Adrenal gland (tissue), 12 donors: ENCODE data around the gene COQ7. TPM values are rescaled to one million over a fixed set of nuclear protein-coding genes. Genes with fewer than 3 reads are reported as not detected.

Experiments used
- DNase-seq, 7 donors: peaks; one replicate each; pipeline ENCODE4 v3.0.0-alpha.2; 2019 to 2020
- H3K27ac ChIP-seq, 5 donors: fragments of 200-600 bp; sonication (generic) in 4 of 5; 1 replicate in 3 of 5; 2 replicates in 2 of 5; pipeline versions ENCODE4 v1.5.1 to v1.8.0; 2016 to 2020; ENCODE audit warnings: mild to moderate bottlenecking in 1 of 5
- H3K27me3 ChIP-seq: fragments of 200-600 bp; 2 replicates; pipeline ENCODE4 v1.8.0; 2021
- H3K36me3 ChIP-seq, 2 donors: fragments of 200-600 bp; replicated peaks in 1 of 2; 1 replicate in 1 of 2; 2 replicates in 1 of 2; pipeline versions ENCODE4 v1.5.1 to v1.8.0; 2018 to 2022
- H3K4me1 ChIP-seq, 2 donors: fragments of 200-600 bp; replicated peaks in 1 of 2; 1 replicate in 1 of 2; 2 replicates in 1 of 2; pipeline versions ENCODE4 v1.5.1 to v1.8.0; 2018 to 2021
- H3K4me3 ChIP-seq, 4 donors: fragments of 200-600 bp; sonication (generic) in 3 of 4; one replicate each; pipeline ENCODE4 v1.5.1; 2016 to 2018
- H3K9me3 ChIP-seq, 3 donors: fragments of 200-600 bp; sonication (generic) in 1 of 3; replicated peaks in 1 of 3; 1 replicate in 2 of 3; 2 replicates in 1 of 3; pipeline versions ENCODE4 v1.5.1 to v1.8.0; 2016 to 2021
- POLR2A ChIP-seq, 2 donors: fragments of 450-650 bp; IDR thresholded peaks; one replicate each; pipeline ENCODE4 v1.6.1; 2017; ENCODE audit warnings: antibody characterized with exemption in 2 of 2, mild to moderate bottlenecking in 2 of 2, moderate library complexity in 1 of 2
- WGBS, 4 donors: extraction: QIAGEN DNeasy Blood & Tissue Kit in 2 of 4; methylation state at CpG; one replicate each; pipeline versions ENCODE4 v1.1.5 to v1.1.7; 2013 to 2017; 5-methylcytosine and 5-hydroxymethylcytosine counted together
- intact Hi-C, 2 donors: fragments of 100-400 bp; cut with DNase I; formaldehyde crosslinking; loops; one replicate each; pipeline versions ENCODE4 v1.14.1 to v1.15.0; 2022 to 2023
- polyA plus RNA-seq, 3 donors: library from polyadenylated mRNA; stranded (reverse); fragments of 200-250 nt in 2 of 3; fragments of 350-450 nt in 1 of 3; fragmentation: Illumina TruSeq in 1 of 3; extraction: RNeasy Lipid Tissue Mini Kit (QIAGEN cat#74804) in 1 of 3; gene quantifications; one replicate each; pipeline ENCODE4 v1.2.3, GENCODE V29; 2013 to 2014
- total RNA-seq, 9 donors: library from RNA; depleted of rRNA in 4 of 9; stranded (reverse); fragments of >200 nt in 4 of 9; fragments of 120-200 nt in 1 of 9; fragmentation: NEBNext Ultra II Directional in 1 of 9; extraction: Animal tissue kit (Norgen Biotek cat#: 25700) in 1 of 9; gene quantifications; one replicate each; pipeline versions ENCODE4 v1.1.0 to v1.2.4, GENCODE V29; 2013 to 2023
- TF ChIP-seq, protein P1 (sequence below), 6 experiments: fragments of 450-650 bp in 4 of 6; fragments of 200-600 bp in 2 of 6; sonication (generic) in 1 of 6; IDR thresholded peaks; 1 replicate in 5 of 6; 2 replicates in 1 of 6; pipeline versions ENCODE4 v1.5.1 to v1.8.0; 2016 to 2021; ENCODE audit warnings: antibody characterized with exemption in 6 of 6, mild to moderate bottlenecking in 2 of 6, moderate library complexity in 1 of 6
- donor health status: healthy with polysubstance abuse.
- donor health status: Bipolar disorder and iron deficiency.
- donor health status: DM: yes; HTN: yes; CAD: no.
- donor health status: DM: no; HTN: no; CAD: no.
- donor health status: DM: no; HTN: no; CAD: no.
- donor health status: DM: yes; HTN: yes; CAD: no.

Gene COQ7
- total and polyA plus RNA-seq, 12 donors, result 14.9 to 41.8 (median 24.8) TPM

DNA sequence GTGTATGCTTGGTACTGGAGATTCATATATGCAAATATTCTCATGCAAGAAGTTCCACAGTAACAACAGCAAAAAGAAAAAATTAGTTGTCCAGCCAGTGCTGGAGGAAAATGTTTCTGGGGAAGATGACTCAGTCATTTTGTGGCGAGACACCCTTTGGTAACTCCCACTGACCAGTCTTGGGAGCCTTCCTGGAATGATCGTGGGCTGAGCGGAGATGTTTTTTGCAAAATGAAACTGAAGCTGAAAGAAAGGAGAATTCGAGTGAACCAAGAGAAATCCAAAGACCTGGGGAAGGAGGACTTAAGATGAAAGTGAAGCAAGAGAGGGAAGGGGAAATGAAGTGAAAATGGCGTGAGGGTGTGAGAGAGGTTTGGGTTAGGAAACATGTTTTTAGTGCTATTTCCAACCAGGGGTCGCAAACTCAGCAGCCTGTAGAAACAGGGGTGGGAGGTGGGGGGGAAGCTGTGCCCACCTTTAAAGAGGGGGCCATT is 51.6 kb downstream of the COQ7 start:
- Histone ChIP-seq H3K36me3 (peaks cover 0 to 14% of the 10 kb centered on the region in 2 donors), H3K27me3 (no peaks in the 10 kb centered on the region), H3K4me3 (peak overlapping the region in 2 of 4 donors; percentile 12 to 37), H3K27ac (peak overlapping the region; percentile 74 to 96 (median 91)), H3K9me3 (no peaks in the 10 kb centered on the region), H3K4me1 (peaks cover 62 to 67% of the 10 kb centered on the region in 2 donors)
- TF ChIP-seq, protein P1, sequence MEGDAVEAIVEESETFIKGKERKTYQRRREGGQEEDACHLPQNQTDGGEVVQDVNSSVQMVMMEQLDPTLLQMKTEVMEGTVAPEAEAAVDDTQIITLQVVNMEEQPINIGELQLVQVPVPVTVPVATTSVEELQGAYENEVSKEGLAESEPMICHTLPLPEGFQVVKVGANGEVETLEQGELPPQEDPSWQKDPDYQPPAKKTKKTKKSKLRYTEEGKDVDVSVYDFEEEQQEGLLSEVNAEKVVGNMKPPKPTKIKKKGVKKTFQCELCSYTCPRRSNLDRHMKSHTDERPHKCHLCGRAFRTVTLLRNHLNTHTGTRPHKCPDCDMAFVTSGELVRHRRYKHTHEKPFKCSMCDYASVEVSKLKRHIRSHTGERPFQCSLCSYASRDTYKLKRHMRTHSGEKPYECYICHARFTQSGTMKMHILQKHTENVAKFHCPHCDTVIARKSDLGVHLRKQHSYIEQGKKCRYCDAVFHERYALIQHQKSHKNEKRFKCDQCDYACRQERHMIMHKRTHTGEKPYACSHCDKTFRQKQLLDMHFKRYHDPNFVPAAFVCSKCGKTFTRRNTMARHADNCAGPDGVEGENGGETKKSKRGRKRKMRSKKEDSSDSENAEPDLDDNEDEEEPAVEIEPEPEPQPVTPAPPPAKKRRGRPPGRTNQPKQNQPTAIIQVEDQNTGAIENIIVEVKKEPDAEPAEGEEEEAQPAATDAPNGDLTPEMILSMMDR (IDR thresholded peaks at IDR 0.05), result no peak
- TF ChIP-seq POLR2A (IDR thresholded peaks at IDR 0.05), result peak in 1 of 2 donors; percentile 61
- DNase-seq, result peak; percentile 55 to 85 (median 79)
- WGBS, 4 donors, result 8 to 12% (median 10%) methylated on average over 6 of the region's 6 CpGs
- intact Hi-C loops, result no loop called here

DNA sequence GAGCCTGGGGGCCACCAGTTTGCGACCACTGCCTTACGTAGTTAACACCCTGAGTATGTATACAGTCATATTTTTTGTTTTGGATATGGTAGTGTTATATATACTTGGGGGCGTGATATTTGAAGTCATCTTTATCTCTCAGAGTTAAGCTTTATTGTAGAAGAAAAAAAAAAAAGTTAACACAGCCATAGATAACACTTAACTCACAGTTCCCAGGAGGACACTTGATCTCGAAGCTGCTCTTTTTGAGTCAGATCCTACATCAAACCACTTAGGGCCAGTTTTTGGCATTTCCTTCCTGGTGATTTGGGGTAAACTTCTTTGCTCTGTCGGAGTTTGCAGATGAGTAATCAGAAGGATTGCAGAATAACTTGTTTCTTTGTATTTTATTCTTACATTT is 52.1 kb downstream of the COQ7 start:
- Histone ChIP-seq H3K36me3 (peaks cover 0 to 14% of the 10 kb centered on the region in 2 donors), H3K4me3 (peak overlapping the region in 2 of 4 donors; percentile 12 to 37), H3K9me3 (no peaks in the 10 kb centered on the region), H3K27me3 (no peaks in the 10 kb centered on the region), H3K27ac (peak overlapping the region; percentile 74 to 96 (median 91)), H3K4me1 (peaks cover 62 to 66% of the 10 kb centered on the region in 2 donors)
- peak in 1 of 7 donors; percentile 32 for DNase-seq
- intact Hi-C loops, result no loop called here
- no peak for TF ChIP-seq POLR2A (IDR thresholded peaks at IDR 0.05)
- TF ChIP-seq, protein P1 (IDR thresholded peaks at IDR 0.05), result no peak
- WGBS, 4 donors, result 31 to 42% (median 37%) methylated on average over 5 of the region's 5 CpGs

DNA sequence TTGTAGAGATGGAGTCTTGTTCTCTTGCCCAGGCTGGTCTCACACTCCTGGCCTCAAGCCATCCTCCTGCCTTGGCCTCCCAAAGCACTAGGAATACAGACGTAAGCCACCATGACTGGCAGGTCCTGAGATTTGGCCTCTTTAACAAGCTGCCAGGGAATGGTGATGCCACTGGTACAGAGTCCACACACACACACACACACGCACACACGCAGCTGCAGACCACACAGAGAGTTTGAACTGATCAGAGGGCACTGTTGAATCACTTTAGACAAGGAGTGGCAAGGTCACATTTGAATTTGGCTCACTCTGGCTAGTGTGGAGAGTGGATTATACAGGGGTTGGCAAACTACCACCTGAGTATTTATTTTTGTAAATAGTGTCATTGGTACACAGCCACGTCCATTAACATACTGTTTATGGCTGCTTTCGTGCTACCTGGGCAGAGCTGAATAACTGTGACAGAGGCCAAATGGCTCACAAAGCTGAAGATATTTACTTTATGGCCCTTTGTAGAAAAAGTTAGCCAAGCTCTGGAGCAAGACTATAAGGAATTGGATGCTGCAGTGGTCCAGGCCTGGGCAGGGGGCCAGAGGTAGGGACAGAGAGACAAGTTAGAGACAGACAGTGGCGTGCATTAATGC is 56.2 kb downstream of the COQ7 start:
- no peaks in the 10 kb centered on the region for H3K9me3 ChIP-seq
- H3K4me1 ChIP-seq, result peaks cover 24 to 25% of the 10 kb centered on the region in 2 donors
- WGBS, 4 donors, result 50 to 55% (median 51%) methylated on average over 6 of the region's 6 CpGs
- H3K36me3 ChIP-seq, result peaks cover 0 to 3% of the 10 kb centered on the region in 2 donors
- intact Hi-C loops, result no loop called here
- DNase-seq, result peak; percentile 60 to 82 (median 74)
- H3K27ac ChIP-seq, result peak overlapping the region in 3 of 5 donors; percentile 28 to 49 (median 42)
- H3K4me3 ChIP-seq, result no peak overlapping the region
- H3K27me3 ChIP-seq, result no peaks in the 10 kb centered on the region
- no peak for TF ChIP-seq POLR2A (IDR thresholded peaks at IDR 0.05)
- TF ChIP-seq, protein P1 (IDR thresholded peaks at IDR 0.05), result no peak

DNA sequence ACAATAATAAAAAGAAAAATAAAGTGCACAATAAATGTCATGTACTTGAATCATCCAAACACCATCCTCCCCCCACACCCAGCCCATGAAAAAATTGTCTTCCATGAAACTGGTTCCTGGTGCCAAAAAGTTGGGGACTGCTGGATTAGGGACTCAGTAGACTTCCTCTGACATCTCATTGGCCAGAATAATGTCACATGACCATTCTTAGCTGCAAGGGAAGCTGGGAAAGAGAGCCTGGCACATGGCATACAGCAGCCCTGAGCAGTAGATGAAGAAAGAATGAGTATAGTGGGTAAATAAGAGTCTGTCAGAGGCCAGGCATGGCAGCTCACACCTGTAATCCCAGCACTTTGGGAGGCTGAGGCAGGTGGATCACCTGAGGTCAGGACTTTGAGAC is 58.9 kb downstream of the COQ7 start:
- Histone ChIP-seq H3K4me1 (peaks cover 3 to 20% of the 10 kb centered on the region in 2 donors), H3K36me3 (peaks cover 0 to under 1% of the 10 kb centered on the region in 2 donors), H3K27ac (no peak overlapping the region), H3K27me3 (no peaks in the 10 kb centered on the region), H3K4me3 (no peak overlapping the region), H3K9me3 (no peaks in the 10 kb centered on the region)
- DNase-seq, result no peak
- TF ChIP-seq, protein P1 (IDR thresholded peaks at IDR 0.05), result no peak
- no peak for TF ChIP-seq POLR2A (IDR thresholded peaks at IDR 0.05)
- intact Hi-C loops, result no loop called here
